Measurements from ENCODE around the gene TMEM151B.
A peak's percentile ranks its signal among the peaks of the same experiment; 100 is the strongest.
"Not testable (repeated sequence)": the region's sequence is repeated elsewhere in the genome, so short reads cannot be mapped to it uniquely, and the experiment has no call there.

Gene TMEM151B

DNA sequence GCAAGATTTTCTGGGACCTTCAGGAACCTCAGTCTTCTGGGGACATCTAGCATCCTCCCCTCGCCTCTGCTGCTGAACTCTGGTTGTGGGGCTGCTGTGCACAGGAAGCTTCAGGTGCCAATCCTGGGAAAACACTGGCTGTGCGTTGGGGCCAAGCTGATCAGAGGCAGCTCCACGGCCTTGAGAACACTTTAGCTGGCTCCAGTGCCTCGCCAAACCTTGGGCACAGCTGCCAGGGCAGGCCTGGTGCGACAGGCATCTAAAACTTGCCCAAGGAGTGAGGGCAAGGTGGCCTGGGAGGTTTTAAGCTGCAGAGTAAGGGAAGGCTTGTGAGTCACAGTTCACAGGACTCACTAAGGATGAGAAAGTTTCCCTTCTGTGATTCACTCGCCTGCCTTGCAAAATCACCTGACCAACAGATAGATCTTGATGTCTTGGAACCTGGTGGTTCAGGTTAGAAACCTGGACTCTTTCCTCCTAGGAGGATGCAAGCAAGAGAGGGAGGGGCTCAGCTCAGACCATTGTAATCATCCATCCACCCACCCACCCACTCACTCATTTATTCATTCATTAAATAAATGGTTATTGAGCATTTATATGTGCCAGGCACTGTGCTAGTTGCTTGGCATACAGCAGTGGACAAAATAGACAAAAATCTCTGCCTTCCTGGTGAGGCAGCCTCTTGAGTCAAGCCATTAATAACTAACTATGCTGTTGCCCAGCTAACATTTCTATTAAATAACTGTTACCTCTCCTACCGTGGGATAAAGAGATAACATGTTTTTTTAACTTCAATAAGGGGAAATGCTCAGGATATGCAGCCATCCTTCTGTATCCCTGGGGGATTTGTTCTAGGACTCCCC lies 69.7 kb downstream of the TMEM151B start:
- H3K27me3 ChIP-seq, result peaks cover 0 to 47% of the 10 kb centered on the region in 2 donors
- TF ChIP-seq, protein P1, sequence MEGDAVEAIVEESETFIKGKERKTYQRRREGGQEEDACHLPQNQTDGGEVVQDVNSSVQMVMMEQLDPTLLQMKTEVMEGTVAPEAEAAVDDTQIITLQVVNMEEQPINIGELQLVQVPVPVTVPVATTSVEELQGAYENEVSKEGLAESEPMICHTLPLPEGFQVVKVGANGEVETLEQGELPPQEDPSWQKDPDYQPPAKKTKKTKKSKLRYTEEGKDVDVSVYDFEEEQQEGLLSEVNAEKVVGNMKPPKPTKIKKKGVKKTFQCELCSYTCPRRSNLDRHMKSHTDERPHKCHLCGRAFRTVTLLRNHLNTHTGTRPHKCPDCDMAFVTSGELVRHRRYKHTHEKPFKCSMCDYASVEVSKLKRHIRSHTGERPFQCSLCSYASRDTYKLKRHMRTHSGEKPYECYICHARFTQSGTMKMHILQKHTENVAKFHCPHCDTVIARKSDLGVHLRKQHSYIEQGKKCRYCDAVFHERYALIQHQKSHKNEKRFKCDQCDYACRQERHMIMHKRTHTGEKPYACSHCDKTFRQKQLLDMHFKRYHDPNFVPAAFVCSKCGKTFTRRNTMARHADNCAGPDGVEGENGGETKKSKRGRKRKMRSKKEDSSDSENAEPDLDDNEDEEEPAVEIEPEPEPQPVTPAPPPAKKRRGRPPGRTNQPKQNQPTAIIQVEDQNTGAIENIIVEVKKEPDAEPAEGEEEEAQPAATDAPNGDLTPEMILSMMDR (IDR thresholded peaks at IDR 0.05), result no peak
- intact Hi-C loops (cut with DNase I; ENCODE audit: low total_unique reads), result loop anchor here (5.0 kb wide), 1 partner anchor 73 kb away; the partner anchor contains the start of gene NFKBIE
- H3K27ac ChIP-seq, result no peak overlapping the region
- no peaks in the 10 kb centered on the region for H3K36me3 ChIP-seq
- H3K4me3 ChIP-seq, result no peak overlapping the region
- H3K4me1 ChIP-seq, result peaks cover 0 to 23% (median 7%) of the 10 kb centered on the region in 4 donors
- DNase-seq, result no peak
- no peaks in the 10 kb centered on the region for H3K9me3 ChIP-seq

DNA sequence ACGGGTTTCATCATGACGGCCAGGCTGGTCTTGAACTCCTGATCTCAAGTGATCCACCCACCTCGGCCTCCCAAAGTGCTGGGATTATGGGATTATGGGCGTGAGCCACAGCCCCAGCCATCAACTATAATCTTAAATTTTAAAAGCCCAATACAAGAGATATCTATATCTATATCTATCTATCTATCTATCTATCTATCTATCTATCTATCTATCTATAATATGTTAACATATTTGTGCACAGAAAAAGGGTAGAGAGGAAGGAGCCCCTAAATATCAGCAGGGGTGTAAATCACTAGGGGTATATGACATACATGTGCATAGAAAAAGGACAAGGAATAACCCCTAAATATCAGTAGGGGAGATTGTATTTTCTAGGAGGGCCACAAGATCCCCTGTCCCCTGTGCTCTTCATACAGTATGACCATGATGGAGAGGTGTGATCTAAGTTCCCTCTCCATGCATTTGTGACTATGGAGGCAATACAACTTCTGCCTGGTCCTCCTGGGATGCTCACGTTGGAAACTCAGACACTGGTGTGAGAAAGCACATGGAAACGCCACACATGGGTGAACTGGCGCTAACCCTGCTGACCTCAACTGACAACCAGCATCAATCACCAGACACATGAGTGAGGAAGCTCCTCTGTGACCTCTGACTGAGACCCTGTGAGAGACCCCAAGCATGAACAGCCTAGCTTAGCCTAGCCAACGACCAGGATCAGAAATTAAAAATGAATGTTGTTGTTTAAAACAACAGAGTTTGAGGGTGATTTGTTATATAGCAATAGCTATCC lies 71.0 kb downstream of the TMEM151B start:
- no peak overlapping the region for H3K27ac ChIP-seq
- H3K4me1 ChIP-seq, result peaks cover 0 to 23% (median 7%) of the 10 kb centered on the region in 4 donors
- no peaks in the 10 kb centered on the region for H3K9me3 ChIP-seq
- no peaks in the 10 kb centered on the region for H3K36me3 ChIP-seq
- no peak overlapping the region for H3K4me3 ChIP-seq
- no peak for DNase-seq
- intact Hi-C loops (cut with DNase I; ENCODE audit: low total_unique reads), result no loop called here
- peaks cover 0 to 41% of the 10 kb centered on the region in 2 donors for H3K27me3 ChIP-seq
- TF ChIP-seq, protein P1 (IDR thresholded peaks at IDR 0.05), result no peak

DNA sequence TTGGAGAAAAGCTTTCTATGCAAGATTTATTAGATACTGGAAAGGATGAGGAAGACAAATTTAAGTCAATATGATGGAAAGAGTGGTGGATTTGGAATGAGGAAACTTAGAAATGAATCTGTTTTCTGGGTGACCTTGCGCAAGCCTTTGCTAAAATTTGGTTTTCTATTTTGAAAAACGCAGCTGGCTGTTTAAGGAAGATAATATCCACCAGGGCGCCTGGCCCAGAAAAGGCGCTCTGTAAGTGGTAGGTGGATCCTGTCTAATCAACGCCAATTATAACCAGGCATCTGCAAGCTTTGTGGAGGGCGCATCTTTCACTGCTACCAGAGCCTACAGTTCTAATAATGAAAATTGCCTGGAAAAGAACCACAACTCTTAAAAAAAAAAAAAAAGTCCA lies 71.8 kb downstream of the TMEM151B start:
- TF ChIP-seq, protein P1 (IDR thresholded peaks at IDR 0.05), result no peak
- Histone ChIP-seq H3K9me3 (no peaks in the 10 kb centered on the region), H3K4me1 (peaks cover 0 to 23% (median 7%) of the 10 kb centered on the region in 4 donors), H3K4me3 (peak overlapping the region; percentile 13 to 41), H3K27me3 (peaks cover 0 to 40% of the 10 kb centered on the region in 2 donors), H3K27ac (no peak overlapping the region), H3K36me3 (no peaks in the 10 kb centered on the region)
- peak in 1 of 2 donors; percentile 23 for DNase-seq
- intact Hi-C loops (cut with DNase I; ENCODE audit: low total_unique reads), result no loop called here

DNA sequence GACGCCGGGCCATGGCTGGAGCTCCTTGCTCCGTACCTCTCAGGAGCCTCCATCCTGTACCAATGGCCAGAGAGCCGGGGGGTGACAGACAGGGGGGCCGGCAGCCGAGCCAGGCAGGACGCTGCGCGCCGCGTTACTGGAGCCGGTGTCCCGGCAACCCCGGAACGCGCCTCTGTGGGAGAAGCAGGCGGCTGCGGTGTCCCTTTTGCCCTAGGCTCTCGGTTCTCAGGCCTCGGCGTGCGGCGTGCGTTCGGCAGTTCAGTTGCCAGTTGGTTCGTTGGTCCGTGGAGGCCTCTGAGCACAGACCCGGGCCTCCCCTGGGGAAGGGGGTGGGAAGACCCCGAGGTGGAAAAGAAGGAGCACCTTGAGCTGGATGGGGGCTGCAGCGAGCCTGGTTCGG lies 72.2 kb downstream of the TMEM151B start, which contains the start of gene SPATS1:
Gene SPATS1, plus strand, starts transcription at position 162 of the 400 bp plus-strand sequence. CDS start 446 bp downstream, outside the sequence.
- Histone ChIP-seq H3K9me3 (no peaks in the 10 kb centered on the region), H3K36me3 (no peaks in the 10 kb centered on the region), H3K27me3 (peaks cover 0 to 38% of the 10 kb centered on the region in 2 donors), H3K4me3 (peak within 1 kb of the TSS; percentile 13 to 41), H3K27ac (no peak within 1 kb of the TSS), H3K4me1 (peaks cover 0 to 23% (median 7%) of the 10 kb centered on the region in 4 donors)
- intact Hi-C loops (cut with DNase I; ENCODE audit: low total_unique reads), result no loop called here
- peak in 1 of 2 donors; percentile 25 for DNase-seq
- TF ChIP-seq, protein P1 (IDR thresholded peaks at IDR 0.05), result no peak

DNA sequence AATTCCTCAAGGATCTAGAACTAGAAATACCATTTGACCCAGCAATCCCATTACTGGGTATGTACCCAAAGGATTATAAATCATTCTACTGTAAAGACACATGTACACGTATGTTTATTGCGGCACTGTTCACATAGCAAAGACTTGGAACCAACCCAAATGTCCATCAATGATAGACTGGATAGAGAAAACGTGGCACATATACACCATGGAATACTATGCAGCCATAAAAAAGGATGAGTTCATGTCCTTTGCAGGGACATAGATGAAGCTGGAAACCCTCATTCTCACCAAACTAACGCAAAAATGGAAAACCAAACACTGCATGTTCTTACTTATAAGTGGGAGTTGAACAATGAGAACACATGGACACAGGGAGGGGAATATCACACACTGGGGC lies 76.6 kb downstream of the TMEM151B start:
- Histone ChIP-seq H3K27me3 (peaks cover 0 to 27% of the 10 kb centered on the region in 2 donors), H3K4me1 (peaks cover 0 to 12% (median 7%) of the 10 kb centered on the region in 4 donors)
- H3K27ac ChIP-seq; intact Hi-C loops (cut with DNase I; ENCODE audit: low total_unique reads); DNase-seq; H3K9me3 ChIP-seq; H3K36me3 ChIP-seq; H3K4me3 ChIP-seq: not testable (repeated sequence)

Measured in tibial artery (tissue), 4 donors.